ENCODE results near the gene OTUB1.
"Not testable (repeated sequence)": the region's sequence is repeated elsewhere in the genome, so short reads cannot be mapped to it uniquely, and the experiment has no call there.

OTUB1 gene

GRCh38 chr11:64043545-64043944, 57.3 kb downstream of the OTUB1 start:
- Histone ChIP-seq H3K4me1 (ENCODE audit: low read length) (no peaks in the 10 kb centered on the region), H3K27me3 (ENCODE audit: low read depth, low read length) (no peaks in the 10 kb centered on the region), H2AFZ (ENCODE audit: low read depth, low read length) (no peak overlapping the region), H3K27ac (ENCODE audit: low read length) (no peak overlapping the region), H4K20me1 (ENCODE audit: insufficient read depth, low read length) (0 out of 2 replicates have a peak, but pooled peaks cover under 1% of the 10 kb centered on the region), H3K4me3 (ENCODE audit: low read length) (no peak overlapping the region), H3K79me2 (ENCODE audit: low read length) (no peaks in the 10 kb centered on the region), H3K36me3 (replicated peaks; ENCODE audit: low read depth, low read length) (no peaks in the 10 kb centered on the region), H3K9ac (ENCODE audit: low read length) (no peak overlapping the region), H3K9me3 (ENCODE audit: insufficient read depth, low read length) (no peaks in the 10 kb centered on the region), H3K4me2 (ENCODE audit: low read length) (no peak overlapping the region)
- TF ChIP-seq EZH2phosphoT487 (IDR thresholded peaks at IDR 0.05; ENCODE audit: low read depth): no peak
- TF ChIP-seq, protein P1, sequence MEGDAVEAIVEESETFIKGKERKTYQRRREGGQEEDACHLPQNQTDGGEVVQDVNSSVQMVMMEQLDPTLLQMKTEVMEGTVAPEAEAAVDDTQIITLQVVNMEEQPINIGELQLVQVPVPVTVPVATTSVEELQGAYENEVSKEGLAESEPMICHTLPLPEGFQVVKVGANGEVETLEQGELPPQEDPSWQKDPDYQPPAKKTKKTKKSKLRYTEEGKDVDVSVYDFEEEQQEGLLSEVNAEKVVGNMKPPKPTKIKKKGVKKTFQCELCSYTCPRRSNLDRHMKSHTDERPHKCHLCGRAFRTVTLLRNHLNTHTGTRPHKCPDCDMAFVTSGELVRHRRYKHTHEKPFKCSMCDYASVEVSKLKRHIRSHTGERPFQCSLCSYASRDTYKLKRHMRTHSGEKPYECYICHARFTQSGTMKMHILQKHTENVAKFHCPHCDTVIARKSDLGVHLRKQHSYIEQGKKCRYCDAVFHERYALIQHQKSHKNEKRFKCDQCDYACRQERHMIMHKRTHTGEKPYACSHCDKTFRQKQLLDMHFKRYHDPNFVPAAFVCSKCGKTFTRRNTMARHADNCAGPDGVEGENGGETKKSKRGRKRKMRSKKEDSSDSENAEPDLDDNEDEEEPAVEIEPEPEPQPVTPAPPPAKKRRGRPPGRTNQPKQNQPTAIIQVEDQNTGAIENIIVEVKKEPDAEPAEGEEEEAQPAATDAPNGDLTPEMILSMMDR (IDR thresholded peaks at IDR 0.05; ENCODE audit: low read depth, low read length): no peak

DNA sequence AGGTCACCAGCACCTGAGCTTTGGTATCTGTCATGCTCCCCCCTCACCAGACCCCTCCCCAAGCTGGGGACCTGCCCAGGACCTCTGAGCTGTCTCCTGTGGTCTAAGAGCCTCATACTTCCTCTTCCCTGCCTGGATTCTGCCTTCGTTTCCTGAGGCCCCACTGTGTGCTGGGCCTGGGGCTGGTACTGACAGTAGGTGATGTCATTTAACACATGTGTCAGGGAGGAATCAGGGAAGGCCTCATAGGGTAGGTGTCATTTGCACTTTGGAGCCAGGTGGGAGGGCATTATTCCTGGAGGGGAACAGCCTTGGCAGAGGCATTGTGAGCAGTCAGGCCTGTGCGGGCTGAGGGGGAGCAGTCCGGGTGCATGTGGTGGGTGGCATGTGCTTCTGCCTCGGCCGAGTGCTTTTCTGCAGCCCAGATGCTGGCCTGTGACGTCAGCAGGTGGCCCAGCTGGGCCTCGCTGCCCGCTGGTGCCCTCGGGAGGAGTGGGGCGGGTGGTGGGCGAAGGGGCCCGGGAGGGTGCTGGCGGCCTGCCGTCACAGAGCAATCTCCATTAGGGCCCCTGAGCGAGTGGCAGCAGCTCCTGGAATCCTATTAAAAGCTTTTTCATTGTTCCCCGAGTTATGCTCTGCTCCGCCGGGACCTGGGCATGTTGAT, 58.6 kb downstream of the OTUB1 start:
- no peak for TF ChIP-seq EZH2phosphoT487 (IDR thresholded peaks at IDR 0.05; ENCODE audit: low read depth)
- TF ChIP-seq, protein P1 (IDR thresholded peaks at IDR 0.05; ENCODE audit: low read depth, low read length): no peak
- H3K4me3 ChIP-seq (ENCODE audit: low read length): no peak overlapping the region
- no peaks in the 10 kb centered on the region for H3K36me3 ChIP-seq (replicated peaks; ENCODE audit: low read depth, low read length)
- H3K9ac ChIP-seq (ENCODE audit: low read length): no peak overlapping the region
- no peaks in the 10 kb centered on the region for H3K27me3 ChIP-seq (ENCODE audit: low read depth, low read length)
- H3K9me3 ChIP-seq (ENCODE audit: insufficient read depth, low read length): no peaks in the 10 kb centered on the region
- no peaks in the 10 kb centered on the region for H3K4me1 ChIP-seq (ENCODE audit: low read length)
- no peak overlapping the region for H3K27ac ChIP-seq (ENCODE audit: low read length)
- H3K4me2 ChIP-seq (ENCODE audit: low read length): no peak overlapping the region
- no peak overlapping the region for H2AFZ ChIP-seq (ENCODE audit: low read depth, low read length)
- H3K79me2 ChIP-seq (ENCODE audit: low read length): no peaks in the 10 kb centered on the region
- peaks cover 6% of the 10 kb centered on the region; the same call in 1 of the 2 replicates for H4K20me1 ChIP-seq (ENCODE audit: insufficient read depth, low read length)

- no peaks in the 10 kb centered on the region for H3K36me3 ChIP-seq (replicated peaks; ENCODE audit: low read depth, low read length)
- no peaks in the 10 kb centered on the region for H3K27me3 ChIP-seq (ENCODE audit: low read depth, low read length)
- no peaks in the 10 kb centered on the region for H3K4me1 ChIP-seq (ENCODE audit: low read length)
- no peaks in the 10 kb centered on the region for H3K9me3 ChIP-seq (ENCODE audit: insufficient read depth, low read length)
- H3K4me2 ChIP-seq (ENCODE audit: low read length): no peak overlapping the region
- H3K9ac ChIP-seq (ENCODE audit: low read length): no peak overlapping the region
- H3K27ac ChIP-seq (ENCODE audit: low read length): no peak overlapping the region
- H2AFZ ChIP-seq (ENCODE audit: low read depth, low read length): no peak overlapping the region
- H4K20me1 ChIP-seq (ENCODE audit: insufficient read depth, low read length): peaks cover 6% of the 10 kb centered on the region; the same call in 1 of the 2 replicates
- H3K4me3 ChIP-seq (ENCODE audit: low read length): no peak overlapping the region
- H3K79me2 ChIP-seq (ENCODE audit: low read length): no peaks in the 10 kb centered on the region
- no peak for TF ChIP-seq EZH2phosphoT487 (IDR thresholded peaks at IDR 0.05; ENCODE audit: low read depth)
- TF ChIP-seq, protein P1 (IDR thresholded peaks at IDR 0.05; ENCODE audit: low read depth, low read length): no peak
These were observed 59.5 kb downstream of the OTUB1 start for GRCh38 chr11:64045700-64046099.

DNA sequence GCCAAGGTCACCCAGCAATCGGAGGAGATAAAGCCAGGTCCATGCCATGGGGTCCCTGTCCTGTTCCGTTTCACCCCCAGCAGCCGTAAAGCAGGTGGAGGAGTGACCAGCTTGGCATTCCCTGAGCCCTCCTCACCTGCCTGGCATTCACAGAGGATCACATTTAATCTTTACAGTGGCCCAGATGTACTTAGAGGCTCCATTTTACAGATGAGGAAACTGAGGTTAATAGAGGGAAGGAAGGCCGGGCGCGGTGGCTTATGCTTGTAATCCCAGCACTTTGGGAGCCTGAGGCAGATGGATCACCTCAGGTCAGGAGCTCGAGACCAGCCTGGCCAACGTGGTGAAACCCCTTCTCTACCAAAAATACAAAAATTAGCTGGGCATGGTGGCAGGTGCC, 61.1 kb downstream of the OTUB1 start:
- H3K27ac ChIP-seq (ENCODE audit: low read length); H3K79me2 ChIP-seq (ENCODE audit: low read length); H3K27me3 ChIP-seq (ENCODE audit: low read depth, low read length); H3K36me3 ChIP-seq (replicated peaks; ENCODE audit: low read depth, low read length); H3K9me3 ChIP-seq (ENCODE audit: insufficient read depth, low read length); H4K20me1 ChIP-seq (ENCODE audit: insufficient read depth, low read length); H3K4me3 ChIP-seq (ENCODE audit: low read length); H3K9ac ChIP-seq (ENCODE audit: low read length); H3K4me2 ChIP-seq (ENCODE audit: low read length); H2AFZ ChIP-seq (ENCODE audit: low read depth, low read length); H3K4me1 ChIP-seq (ENCODE audit: low read length): not testable (repeated sequence)

Data from OCI-LY3 (cell line).